ENCODE results near the gene CHST6. TPM values are rescaled to one million over a fixed set of nuclear protein-coding genes. Genes with fewer than 3 reads are reported as not detected.
"Not testable (repeated sequence)": the region's sequence is repeated elsewhere in the genome, so short reads cannot be mapped to it uniquely, and the experiment has no call there.

CHST6 gene
- polyA plus RNA-seq, 3 donors from 2014 or later: not detected

GRCh38 chr16:75426524-75426923, 68.7 kb downstream of the CHST6 start:
- H3K27me3 Mint-ChIP-seq (ENCODE audit: low read depth in 3 of 3); H3K36me3 Mint-ChIP-seq; H3K9me3 Mint-ChIP-seq; DNase-seq; H3K4me3 Mint-ChIP-seq: not testable (repeated sequence)
- Mint-ChIP-seq H3K4me1 (peaks cover 11 to 15% of the 10 kb centered on the region in 2 donors), H3K27ac (peak overlapping the region in 1 of 6 donors; percentile 71)

GRCh38 chr16:75424105-75424762, 71.0 kb downstream of the CHST6 start:
- H3K27me3 Mint-ChIP-seq (ENCODE audit: low read depth in 3 of 3); H3K27ac Mint-ChIP-seq; H3K4me3 Mint-ChIP-seq; H3K36me3 Mint-ChIP-seq; H3K9me3 Mint-ChIP-seq; DNase-seq: not testable (repeated sequence)
- H3K4me1 Mint-ChIP-seq: peaks cover 15 to 28% of the 10 kb centered on the region in 2 donors

GRCh38 chr16:75423723-75424104, 71.5 kb downstream of the CHST6 start:
- Mint-ChIP-seq H3K36me3 (no peaks in the 10 kb centered on the region), H3K27ac (no peak overlapping the region), H3K9me3 (no peaks in the 10 kb centered on the region), H3K4me1 (peaks cover 15 to 28% of the 10 kb centered on the region in 2 donors), H3K4me3 (no peak overlapping the region), H3K27me3 (ENCODE audit: low read depth in 3 of 3) (no peaks in the 10 kb centered on the region)
- DNase-seq: no peak

Other genes starting within 250 kb of the CHST6 start
- gene BCAR1, start 243.8 kb downstream of the CHST6 start, polyA plus RNA-seq: not detected
- 10 to 100 TPM; 30.9 to 38.8 (median 32.6) TPM for gene CFDP1, start 61.9 kb downstream of the CHST6 start, polyA plus RNA-seq
- 10 to 100 TPM; 20.0 to 29.5 (median 29.2) TPM for gene TMEM170A, start 30.8 kb downstream of the CHST6 start, polyA plus RNA-seq
- not detected for gene CHST5, start 40.7 kb upstream of the CHST6 start, polyA plus RNA-seq
- 1 to 10 TPM in 2 of 3 donors, not detected in 1; 1.3 to 1.5 TPM for gene TMEM231, start 60.8 kb upstream of the CHST6 start, polyA plus RNA-seq
- 100 to 1,000 TPM; 204 to 272 (median 269) TPM for gene GABARAPL2, start 70.9 kb upstream of the CHST6 start, polyA plus RNA-seq
- gene ADAT1, start 127.8 kb upstream of the CHST6 start, polyA plus RNA-seq: 10 to 100 TPM; 19.5 to 37.1 (median 34.9) TPM
- 100 to 1,000 TPM; 147 to 205 (median 181) TPM for gene KARS1, start 152.2 kb upstream of the CHST6 start, polyA plus RNA-seq
- gene TERF2IP, start 152.3 kb upstream of the CHST6 start, polyA plus RNA-seq: 100 to 1,000 TPM; 118 to 179 (median 152) TPM
- gene CPHXL2, start 181.6 kb upstream of the CHST6 start, polyA plus RNA-seq: not detected
- gene DUXB, start 206.0 kb upstream of the CHST6 start, polyA plus RNA-seq: not detected
- gene CPHXL, start 231.0 kb upstream of the CHST6 start, polyA plus RNA-seq: not detected

All from immature natural killer cell (primary cell).